ENCODE data around the gene PLA2G3.

GRCh38 chr22:31099386-31099785 is 40.9 kb downstream of the PLA2G3 start:
- no peak for TF ChIP-seq POLR2A (IDR thresholded peaks at IDR 0.05; ENCODE audit: low read depth, low read length)
- TF ChIP-seq SPI1 (IDR thresholded peaks at IDR 0.05; ENCODE audit: low read depth, low read length) = no peak
- no peak for TF ChIP-seq TAF1 (IDR thresholded peaks at IDR 0.05; ENCODE audit: low read depth, low read length)
- no peak for TF ChIP-seq POLR2AphosphoS5 (IDR thresholded peaks at IDR 0.05; ENCODE audit: low read depth, low read length)
- no peak for TF ChIP-seq POU2F2 (IDR thresholded peaks at IDR 0.05; ENCODE audit: low read depth, low read length)
- no peak for TF ChIP-seq PAX5 (IDR thresholded peaks at IDR 0.05; ENCODE audit: insufficient read depth, low read length, severe bottlenecking)
